NB4 (cell line): Measurements from ENCODE around the gene RHBDL3.

ENCODE experiments used
- MYC ChIP-seq: IDR thresholded peaks from 2 replicates; pipeline ENCODE4 v1.6.1; 2011; ENCODE audit warnings: low read depth, low read length
- POLR2A ChIP-seq: IDR thresholded peaks from 2 replicates; pipeline ENCODE4 v1.6.1; 2011; ENCODE audit warnings: mild to moderate bottlenecking; ENCODE audit not compliant: insufficient read length; ENCODE audit errors: extremely low read depth
- TF ChIP-seq, protein P1 (sequence below): IDR thresholded peaks from one replicate; pipeline ENCODE4 v1.5.1; 2012; ENCODE audit warnings: low read depth, low read length

DNA sequence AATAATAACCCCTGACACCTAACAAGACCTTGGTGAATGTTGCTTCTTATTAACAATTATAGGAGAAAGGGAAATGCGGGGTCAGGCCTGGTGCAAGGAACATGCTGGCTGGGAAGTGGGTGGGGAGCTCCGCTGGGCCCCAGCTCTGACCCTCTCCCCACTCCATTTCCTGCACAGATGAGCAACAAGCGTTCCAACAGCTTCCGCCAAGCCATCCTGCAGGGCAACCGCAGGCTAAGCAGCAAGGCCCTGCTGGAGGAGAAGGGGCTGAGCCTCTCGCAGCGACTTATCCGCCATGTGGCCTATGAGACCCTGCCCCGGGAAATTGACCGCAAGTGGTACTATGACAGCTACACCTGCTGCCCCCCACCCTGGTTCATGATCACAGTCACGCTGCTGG is 23.0 kb downstream of the RHBDL3 start:
- TF ChIP-seq, protein P1, sequence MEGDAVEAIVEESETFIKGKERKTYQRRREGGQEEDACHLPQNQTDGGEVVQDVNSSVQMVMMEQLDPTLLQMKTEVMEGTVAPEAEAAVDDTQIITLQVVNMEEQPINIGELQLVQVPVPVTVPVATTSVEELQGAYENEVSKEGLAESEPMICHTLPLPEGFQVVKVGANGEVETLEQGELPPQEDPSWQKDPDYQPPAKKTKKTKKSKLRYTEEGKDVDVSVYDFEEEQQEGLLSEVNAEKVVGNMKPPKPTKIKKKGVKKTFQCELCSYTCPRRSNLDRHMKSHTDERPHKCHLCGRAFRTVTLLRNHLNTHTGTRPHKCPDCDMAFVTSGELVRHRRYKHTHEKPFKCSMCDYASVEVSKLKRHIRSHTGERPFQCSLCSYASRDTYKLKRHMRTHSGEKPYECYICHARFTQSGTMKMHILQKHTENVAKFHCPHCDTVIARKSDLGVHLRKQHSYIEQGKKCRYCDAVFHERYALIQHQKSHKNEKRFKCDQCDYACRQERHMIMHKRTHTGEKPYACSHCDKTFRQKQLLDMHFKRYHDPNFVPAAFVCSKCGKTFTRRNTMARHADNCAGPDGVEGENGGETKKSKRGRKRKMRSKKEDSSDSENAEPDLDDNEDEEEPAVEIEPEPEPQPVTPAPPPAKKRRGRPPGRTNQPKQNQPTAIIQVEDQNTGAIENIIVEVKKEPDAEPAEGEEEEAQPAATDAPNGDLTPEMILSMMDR = no peak
- no peak for TF ChIP-seq POLR2A
- no peak for TF ChIP-seq MYC
